GM21737 (cell line): Measurements from ENCODE around the gene TRMT2A.
A peak's percentile ranks its signal among the peaks of the same experiment; 100 is the strongest.

Experiments
- ATAC-seq: cut with Tn5 transposase; IDR thresholded peaks from one replicate; pipeline ENCODE4 v1.9.1; 2021; ENCODE audit warnings: mild to moderate bottlenecking, moderate library complexity; ENCODE audit not compliant: unreplicated experiment

The TRMT2A gene

GRCh38 chr22:20123366-20124082 is 6.5 kb upstream of the TRMT2A start:
- ATAC-seq: no peak

GRCh38 chr22:20121856-20122415 is 4.9 kb upstream of the TRMT2A start:
- ATAC-seq: no peak

- no peak for ATAC-seq
Observed at GRCh38 chr22:20118300-20119020, 1.4 kb upstream of the TRMT2A start.

- peak; percentile 19 for ATAC-seq
Observed at GRCh38 chr22:20117633-20118299, 740 bp upstream of the TRMT2A start.

- ATAC-seq: no peak
Observed at GRCh38 chr22:20116376-20116950, 563 bp downstream of the TRMT2A start.

- no peak for ATAC-seq
Observed at GRCh38 chr22:20115691-20116375, 1.2 kb downstream of the TRMT2A start, which contains the start of gene RANBP1. Gene RANBP1 (plus strand): TSS chr22:20116104. CDS start chr22:20116185, 81 bp downstream.

- ATAC-seq: no peak
Observed at GRCh38 chr22:20114506-20115475, 2.2 kb downstream of the TRMT2A start.

GRCh38 chr22:20113551-20114310 is 3.3 kb downstream of the TRMT2A start:
- no peak for ATAC-seq

- ATAC-seq: no peak
Observed at GRCh38 chr22:20112623-20113511, 4.2 kb downstream of the TRMT2A start.

GRCh38 chr22:20111689-20112622 is 5.1 kb downstream of the TRMT2A start:
- ATAC-seq: no peak

- no peak for ATAC-seq
Observed at GRCh38 chr22:20111045-20111688, 5.9 kb downstream of the TRMT2A start.

GRCh38 chr22:20110359-20110985 is 6.6 kb downstream of the TRMT2A start:
- no peak for ATAC-seq

GRCh38 chr22:20109411-20110358 is 7.3 kb downstream of the TRMT2A start:
- ATAC-seq: no peak

- no peak for ATAC-seq
Observed at GRCh38 chr22:20108757-20109230, 8.2 kb downstream of the TRMT2A start.
